ENCODE measurements around the gene MANBA.
A peak's percentile ranks its signal among the peaks of the same experiment; 100 is the strongest.

The MANBA gene

DNA sequence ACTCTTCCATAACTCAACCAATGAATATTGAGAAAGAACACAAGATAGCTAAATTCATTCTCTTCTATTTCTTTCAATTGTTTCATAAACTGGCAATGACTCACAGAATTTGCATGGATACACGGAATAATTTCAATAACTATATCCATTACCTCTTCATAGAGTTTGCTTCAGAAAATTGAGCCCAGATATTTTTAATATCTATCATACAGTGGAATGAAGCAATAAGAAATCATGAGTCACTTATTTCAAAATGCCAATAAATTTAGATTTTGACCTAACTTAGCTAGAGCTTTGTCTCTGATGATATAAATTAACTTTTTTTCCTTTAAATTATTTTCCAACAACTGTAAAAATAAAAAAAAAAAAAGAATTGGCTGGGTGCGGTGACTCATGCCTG is 22.2 kb upstream of the MANBA start:
- in situ Hi-C loops (cut with HindIII; ENCODE audit: low pct_unique_long_range_greater_than_20kb, low sequenced_read_pairs): no loop called here
- DNase-seq (ENCODE audit: low read depth in 1 of 2, low spot score in 1 of 2): no peak
- no peak for TF ChIP-seq JUND (IDR thresholded peaks at IDR 0.05; ENCODE audit: low read depth)

DNA sequence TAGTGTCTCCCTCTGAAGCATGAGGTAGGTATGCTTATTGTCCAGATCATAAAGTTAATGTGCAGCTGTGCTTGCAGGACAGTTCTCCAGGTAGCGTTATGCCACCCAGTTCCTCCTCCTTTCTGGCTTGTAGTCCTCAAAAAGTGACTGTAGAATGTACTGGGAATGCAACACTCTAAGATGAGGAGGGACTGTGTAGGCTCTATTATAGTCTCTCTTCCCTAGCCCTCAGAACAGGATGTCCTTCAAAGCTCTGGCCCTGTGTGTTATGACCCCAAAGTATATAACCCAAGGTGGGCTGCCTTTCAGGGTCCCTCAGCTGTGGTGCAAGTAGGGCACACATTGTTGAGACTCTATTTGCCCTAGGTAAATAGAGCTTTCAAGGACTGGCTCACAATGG is 20.8 kb upstream of the MANBA start:
- TF ChIP-seq JUND (IDR thresholded peaks at IDR 0.05; ENCODE audit: low read depth): no peak
- DNase-seq (ENCODE audit: low read depth in 1 of 2, low spot score in 1 of 2): no peak
- in situ Hi-C loops (cut with HindIII; ENCODE audit: low pct_unique_long_range_greater_than_20kb, low sequenced_read_pairs): no loop called here

DNA sequence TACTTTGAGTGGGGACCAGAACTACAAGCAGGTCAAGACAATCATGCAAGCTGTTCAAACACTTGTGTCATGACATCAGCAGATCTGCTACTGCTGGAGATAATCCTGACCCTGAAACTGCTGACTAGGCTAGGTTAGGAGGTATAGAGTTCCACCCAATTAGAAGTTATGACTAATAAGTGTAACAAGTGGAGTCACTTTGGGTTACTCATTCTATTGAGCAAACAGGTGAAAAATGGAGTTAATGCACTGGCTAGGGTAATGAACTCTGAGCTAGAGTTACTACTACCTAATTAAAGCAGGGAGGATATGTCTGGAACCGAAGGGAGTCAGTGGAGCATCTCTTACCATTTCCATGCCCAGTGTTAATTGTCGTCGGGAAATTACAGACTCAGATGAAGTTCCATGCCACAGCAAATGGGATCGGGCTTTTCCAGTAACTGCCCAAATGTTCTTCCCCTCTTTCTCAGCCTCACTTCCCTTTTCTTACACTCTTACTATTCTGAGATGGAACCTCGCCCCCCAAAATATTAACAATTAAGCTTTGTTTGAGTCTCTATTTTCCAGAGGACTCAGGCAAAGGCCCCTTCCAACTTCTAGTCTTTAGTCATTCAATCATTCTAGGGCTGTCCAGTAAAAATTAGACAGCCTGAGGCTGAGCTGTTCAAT is 19.8 kb upstream of the MANBA start:
- no peak for TF ChIP-seq JUND (IDR thresholded peaks at IDR 0.05; ENCODE audit: low read depth)
- DNase-seq (ENCODE audit: low read depth in 1 of 2, low spot score in 1 of 2): no peak
- in situ Hi-C loops (cut with HindIII; ENCODE audit: low pct_unique_long_range_greater_than_20kb, low sequenced_read_pairs): no loop called here

DNA sequence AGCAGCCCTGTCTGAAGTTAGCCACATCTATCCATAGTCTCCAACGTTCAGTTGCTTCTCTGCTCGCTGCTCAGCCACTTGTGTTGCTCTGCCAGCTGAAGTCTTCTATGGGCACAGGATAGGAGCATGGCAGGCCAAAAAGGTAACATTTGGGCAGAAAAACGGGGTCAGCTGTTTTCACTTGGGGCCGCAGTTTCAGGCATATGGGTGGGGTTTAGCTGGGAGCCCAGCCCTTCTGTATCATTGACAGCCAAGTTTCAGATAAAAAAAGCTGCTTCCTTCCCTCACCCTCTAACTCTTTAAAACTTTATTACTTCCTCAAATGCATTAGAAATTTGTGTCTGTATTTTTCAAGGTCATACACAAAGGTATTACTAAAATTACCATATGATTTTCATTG is 18.4 kb upstream of the MANBA start:
- TF ChIP-seq JUND (IDR thresholded peaks at IDR 0.05; ENCODE audit: low read depth): no peak
- in situ Hi-C loops (cut with HindIII; ENCODE audit: low pct_unique_long_range_greater_than_20kb, low sequenced_read_pairs): no loop called here
- DNase-seq (ENCODE audit: low read depth in 1 of 2, low spot score in 1 of 2): no peak

DNA sequence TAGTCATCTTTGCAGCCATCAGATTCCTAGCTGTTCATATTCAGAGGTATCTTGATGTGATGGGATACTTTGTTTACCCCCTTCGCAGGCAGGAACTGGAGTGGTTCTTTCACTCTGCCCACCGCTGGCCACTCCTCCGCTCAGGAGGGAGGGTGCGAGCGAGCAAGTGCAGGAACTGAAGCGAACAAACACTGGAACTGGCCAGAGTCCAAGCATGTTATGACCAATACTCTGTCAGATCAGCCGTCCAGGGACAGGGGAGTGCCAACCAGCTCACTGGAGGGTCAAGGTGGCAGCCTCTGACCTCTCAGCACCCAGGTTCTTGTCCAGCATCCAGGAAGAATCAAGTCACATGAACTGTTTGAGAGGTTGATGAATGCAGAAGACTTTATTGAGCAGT is 18.0 kb upstream of the MANBA start:
- in situ Hi-C loops (cut with HindIII; ENCODE audit: low pct_unique_long_range_greater_than_20kb, low sequenced_read_pairs): no loop called here
- no peak for TF ChIP-seq JUND (IDR thresholded peaks at IDR 0.05; ENCODE audit: low read depth)
- DNase-seq (ENCODE audit: low read depth in 1 of 2, low spot score in 1 of 2): no peak

DNA sequence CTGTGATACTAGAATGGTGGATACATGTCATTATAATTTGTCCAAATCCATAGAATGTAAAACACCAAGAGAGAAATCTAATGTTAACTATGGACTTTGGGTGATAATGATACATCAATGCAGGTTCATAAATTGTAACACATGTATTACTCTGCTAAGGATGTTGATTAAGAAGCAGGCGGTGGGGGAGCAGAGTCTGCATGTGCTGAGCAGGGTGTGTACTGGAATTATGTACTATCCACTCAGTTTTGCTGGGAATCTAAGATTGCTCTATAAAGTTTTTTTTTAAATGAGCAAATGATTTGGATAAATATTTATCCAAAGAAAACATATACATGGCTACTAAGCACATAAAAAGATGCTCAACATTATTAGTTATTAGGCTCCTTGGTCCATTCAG is 15.0 kb upstream of the MANBA start:
- no peak for DNase-seq (ENCODE audit: low read depth in 1 of 2, low spot score in 1 of 2)
- no peak for TF ChIP-seq JUND (IDR thresholded peaks at IDR 0.05; ENCODE audit: low read depth)
- in situ Hi-C loops (cut with HindIII; ENCODE audit: low pct_unique_long_range_greater_than_20kb, low sequenced_read_pairs): no loop called here

DNA sequence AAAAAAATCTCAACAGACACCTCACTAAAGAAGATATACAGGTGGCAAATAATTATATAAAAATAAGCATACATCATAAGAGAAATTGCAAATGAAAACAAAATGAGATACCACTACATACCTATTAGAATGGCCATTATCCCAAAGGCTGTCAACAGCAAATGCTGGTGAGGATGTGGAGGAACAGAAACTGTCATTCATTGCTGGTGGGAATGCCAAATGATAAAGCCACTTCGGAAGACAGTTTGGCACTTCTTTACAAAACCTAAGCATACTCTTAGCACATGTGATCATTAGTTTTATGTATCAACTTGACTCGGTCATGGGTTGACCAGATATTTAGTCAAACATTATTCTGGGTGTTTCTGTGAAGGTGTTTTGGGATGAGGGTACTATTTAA is 13.5 kb upstream of the MANBA start:
- DNase-seq (ENCODE audit: low read depth in 1 of 2, low spot score in 1 of 2): no peak
- no peak for TF ChIP-seq JUND (IDR thresholded peaks at IDR 0.05; ENCODE audit: low read depth)
- in situ Hi-C loops (cut with HindIII; ENCODE audit: low pct_unique_long_range_greater_than_20kb, low sequenced_read_pairs): no loop called here

DNA sequence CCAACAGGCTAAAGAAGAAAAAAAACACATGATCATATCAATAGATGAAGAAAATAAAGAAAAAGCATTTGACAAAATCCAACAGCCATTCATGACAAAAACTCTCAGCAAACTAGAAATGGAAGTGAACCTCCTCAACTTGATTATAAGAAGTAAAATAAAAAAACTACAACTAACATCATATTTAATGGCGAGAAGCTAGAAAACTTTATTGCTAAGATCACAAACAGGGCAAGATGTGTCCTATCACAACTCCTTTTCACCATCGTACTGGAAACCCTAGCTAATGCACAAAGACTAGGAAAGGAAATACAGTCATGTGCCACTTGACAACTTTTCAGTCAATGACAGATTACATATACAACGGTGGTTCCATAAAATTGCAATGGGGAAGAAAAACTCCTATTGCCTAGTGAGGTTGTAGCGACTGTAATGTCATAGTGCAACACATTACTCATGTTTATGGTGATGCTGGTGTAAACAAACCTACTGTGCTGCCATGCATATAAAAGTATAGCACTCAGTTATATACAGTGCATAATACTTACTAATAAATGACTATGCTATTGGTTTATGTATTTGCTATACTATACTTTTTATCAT is 12.1 kb upstream of the MANBA start:
- no peak for DNase-seq (ENCODE audit: low read depth in 1 of 2, low spot score in 1 of 2)
- in situ Hi-C loops (cut with HindIII; ENCODE audit: low pct_unique_long_range_greater_than_20kb, low sequenced_read_pairs): no loop called here
- no peak for TF ChIP-seq JUND (IDR thresholded peaks at IDR 0.05; ENCODE audit: low read depth)

DNA sequence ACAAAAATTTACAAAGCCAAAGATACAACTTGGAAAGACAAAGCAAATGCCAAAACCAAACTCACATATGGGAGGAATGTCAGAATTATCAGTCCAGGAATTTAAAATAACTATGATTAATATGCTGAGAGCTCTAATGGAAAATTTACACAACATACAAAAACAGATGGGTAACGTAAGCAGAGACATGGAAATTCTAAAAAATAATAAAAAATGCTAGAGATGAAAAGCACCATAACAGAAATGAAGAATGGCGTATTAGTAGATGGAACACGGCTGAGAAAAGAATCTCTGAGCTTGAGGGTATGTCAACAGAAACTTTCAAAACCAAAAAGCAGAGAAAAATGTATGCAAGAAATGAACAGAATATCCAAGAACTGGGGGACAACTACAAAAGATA is 4.1 kb upstream of the MANBA start:
- in situ Hi-C loops (cut with HindIII; ENCODE audit: low pct_unique_long_range_greater_than_20kb, low sequenced_read_pairs): no loop called here
- TF ChIP-seq JUND (IDR thresholded peaks at IDR 0.05; ENCODE audit: low read depth): no peak
- no peak for DNase-seq (ENCODE audit: low read depth in 1 of 2, low spot score in 1 of 2)

DNA sequence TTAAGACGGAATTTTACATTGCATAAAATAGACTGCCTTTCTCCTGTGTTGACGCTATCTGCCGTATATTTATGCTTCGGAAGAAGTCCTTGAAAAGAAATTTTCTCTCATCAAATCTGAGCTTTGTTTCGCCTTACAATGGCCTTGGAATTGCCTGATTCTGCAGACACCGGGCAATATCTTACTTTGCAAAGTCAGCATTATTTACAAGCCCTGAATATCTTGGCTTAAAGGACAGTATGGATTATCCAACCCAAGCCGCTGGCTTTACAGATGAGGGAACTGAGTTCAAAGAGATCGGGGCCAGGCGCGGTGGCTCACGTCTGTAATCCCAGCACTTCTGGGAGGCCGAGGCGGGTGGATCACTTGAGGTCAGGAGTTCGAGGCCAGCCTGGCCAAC is 1.1 kb upstream of the MANBA start:
- TF ChIP-seq JUND (IDR thresholded peaks at IDR 0.05; ENCODE audit: low read depth): no peak
- in situ Hi-C loops (cut with HindIII; ENCODE audit: low pct_unique_long_range_greater_than_20kb, low sequenced_read_pairs): no loop called here
- no peak for DNase-seq (ENCODE audit: low read depth in 1 of 2, low spot score in 1 of 2)

DNA sequence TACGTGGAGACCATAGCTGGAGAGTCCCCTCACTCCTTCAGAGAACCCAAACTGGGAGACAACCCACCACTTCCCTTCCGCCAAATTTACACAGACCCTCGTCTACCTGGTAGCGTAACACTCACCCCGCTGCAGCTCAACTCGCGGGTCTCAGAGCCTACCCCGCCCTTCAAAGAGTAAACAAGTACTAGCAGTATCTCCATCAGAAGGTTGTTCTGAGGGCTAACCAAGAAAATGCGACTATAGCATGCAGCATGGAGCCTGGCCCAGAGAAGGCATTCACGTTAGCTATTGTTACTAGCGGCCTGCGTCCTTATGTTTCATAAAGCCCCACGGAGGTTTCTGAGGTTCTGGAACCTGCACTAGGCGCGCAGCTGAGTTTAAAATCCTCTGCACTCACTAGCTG is 531 bp upstream of the MANBA start:
- no peak for TF ChIP-seq JUND (IDR thresholded peaks at IDR 0.05; ENCODE audit: low read depth)
- DNase-seq (ENCODE audit: low read depth in 1 of 2, low spot score in 1 of 2): peak in 1 of 2 experiments; percentile 18
- in situ Hi-C loops (cut with HindIII; ENCODE audit: low pct_unique_long_range_greater_than_20kb, low sequenced_read_pairs): no loop called here

DNA sequence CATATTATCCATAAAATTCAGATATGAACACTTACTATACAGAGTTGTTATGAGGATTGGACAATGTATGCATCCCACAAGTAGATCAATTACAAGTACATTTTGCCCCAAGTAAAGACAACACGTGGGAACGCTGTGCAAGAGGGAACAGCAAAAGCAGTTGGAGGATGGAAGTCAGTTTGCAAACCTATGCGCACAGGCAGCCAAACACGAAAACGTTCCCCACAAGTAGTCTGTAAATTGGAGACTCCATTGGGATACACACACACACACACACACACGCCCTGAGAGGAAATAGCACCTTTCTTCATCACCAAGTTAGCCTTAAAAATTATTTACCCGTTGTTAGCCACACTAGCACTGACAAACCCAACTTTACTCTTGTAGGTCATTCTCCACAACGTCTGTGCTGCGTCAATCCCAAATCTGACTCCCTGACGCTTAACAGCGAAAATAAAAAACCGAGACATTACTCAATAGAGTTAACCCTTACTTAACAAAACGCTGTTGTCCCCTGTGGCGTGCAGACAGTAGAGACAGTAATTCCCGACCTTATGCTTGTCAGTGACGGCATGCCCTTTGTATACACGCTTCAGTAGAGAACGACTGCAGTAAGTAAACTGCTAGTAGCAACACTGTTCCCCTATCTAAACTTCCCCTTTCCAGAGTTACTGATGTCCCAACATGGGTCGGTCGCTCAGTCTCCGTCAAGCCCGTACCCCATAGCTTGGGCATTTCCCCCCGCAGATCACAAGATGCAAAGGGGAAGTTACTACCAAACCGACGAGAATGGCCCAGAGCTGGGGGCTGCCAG is 730 bp downstream of the MANBA start:
- peak; percentile 7 to 43 for DNase-seq (ENCODE audit: low read depth in 1 of 2, low spot score in 1 of 2)
- no peak for TF ChIP-seq JUND (IDR thresholded peaks at IDR 0.05; ENCODE audit: low read depth)
- in situ Hi-C loops (cut with HindIII; ENCODE audit: low pct_unique_long_range_greater_than_20kb, low sequenced_read_pairs): no loop called here
